GM19025 (cell line): ENCODE data around the gene MYO1G.
"Not testable (repeated sequence)": the region's sequence is repeated elsewhere in the genome, so short reads cannot be mapped to it uniquely, and the experiment has no call there.

ENCODE experiments used
- ATAC-seq: cut with Tn5 transposase; IDR thresholded peaks from one replicate; pipeline ENCODE4 v1.9.1; 2021; ENCODE audit warnings: mild to moderate bottlenecking, low read depth, moderate library complexity; ENCODE audit not compliant: unreplicated experiment

MYO1G gene

DNA sequence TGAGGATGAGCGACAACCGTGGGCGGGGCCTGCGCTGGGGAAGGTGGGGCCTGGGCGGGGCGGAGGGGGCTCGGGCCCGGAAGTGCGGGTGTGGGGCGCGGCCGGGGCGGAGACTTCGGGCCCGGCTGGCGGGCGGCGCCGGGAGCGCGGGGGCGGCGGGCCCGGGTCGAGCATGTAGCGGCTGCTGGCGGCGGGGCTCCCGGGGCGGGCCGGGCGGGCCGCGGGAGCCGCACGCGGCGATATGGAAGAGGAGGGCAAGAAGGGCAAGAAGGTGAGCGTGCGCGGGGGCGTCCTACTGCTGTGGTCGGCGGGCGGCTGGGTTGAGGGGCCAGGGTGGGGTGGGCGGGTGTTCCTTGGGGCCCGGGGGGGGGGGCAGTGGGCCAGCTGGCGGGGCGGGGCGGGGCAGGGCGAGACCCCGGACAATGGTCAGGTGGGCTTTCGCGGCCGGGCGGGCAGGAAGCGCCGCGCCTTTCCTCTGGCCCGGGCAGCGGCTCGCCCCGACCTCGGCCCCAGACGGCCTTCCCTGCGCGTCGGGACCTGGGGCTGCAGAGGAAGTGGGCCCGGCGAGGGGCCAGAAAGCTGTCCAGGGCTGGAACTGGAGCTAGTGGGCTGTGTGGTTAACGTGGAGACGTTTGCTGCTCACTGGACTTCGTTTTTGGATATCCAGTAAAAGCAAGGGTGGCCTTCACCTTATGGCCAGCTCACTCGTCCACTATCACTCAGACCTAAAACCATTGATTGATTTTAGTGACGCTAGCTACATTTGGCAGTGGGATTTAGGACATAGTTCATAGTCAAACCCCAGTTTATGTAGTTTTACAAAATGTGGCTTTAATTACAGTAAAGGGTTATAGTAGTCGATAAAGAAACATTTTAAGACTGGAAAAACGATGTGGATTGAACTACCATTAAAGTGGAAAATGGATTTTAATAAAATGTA lies 21.5 kb upstream of the MYO1G start, which contains the start of gene CCM2:
TSS of gene CCM2 (plus strand) at position 109 of the 940 bp plus-strand sequence. CDS start at position 242, 133 bp downstream.
- ATAC-seq: no peak

- peak; percentile 78 for ATAC-seq
These were observed 20.7 kb upstream of the MYO1G start for GRCh38 chr7:44999245-45000092.

GRCh38 chr7:44998153-44998871 lies 19.5 kb upstream of the MYO1G start:
- ATAC-seq: no peak

DNA sequence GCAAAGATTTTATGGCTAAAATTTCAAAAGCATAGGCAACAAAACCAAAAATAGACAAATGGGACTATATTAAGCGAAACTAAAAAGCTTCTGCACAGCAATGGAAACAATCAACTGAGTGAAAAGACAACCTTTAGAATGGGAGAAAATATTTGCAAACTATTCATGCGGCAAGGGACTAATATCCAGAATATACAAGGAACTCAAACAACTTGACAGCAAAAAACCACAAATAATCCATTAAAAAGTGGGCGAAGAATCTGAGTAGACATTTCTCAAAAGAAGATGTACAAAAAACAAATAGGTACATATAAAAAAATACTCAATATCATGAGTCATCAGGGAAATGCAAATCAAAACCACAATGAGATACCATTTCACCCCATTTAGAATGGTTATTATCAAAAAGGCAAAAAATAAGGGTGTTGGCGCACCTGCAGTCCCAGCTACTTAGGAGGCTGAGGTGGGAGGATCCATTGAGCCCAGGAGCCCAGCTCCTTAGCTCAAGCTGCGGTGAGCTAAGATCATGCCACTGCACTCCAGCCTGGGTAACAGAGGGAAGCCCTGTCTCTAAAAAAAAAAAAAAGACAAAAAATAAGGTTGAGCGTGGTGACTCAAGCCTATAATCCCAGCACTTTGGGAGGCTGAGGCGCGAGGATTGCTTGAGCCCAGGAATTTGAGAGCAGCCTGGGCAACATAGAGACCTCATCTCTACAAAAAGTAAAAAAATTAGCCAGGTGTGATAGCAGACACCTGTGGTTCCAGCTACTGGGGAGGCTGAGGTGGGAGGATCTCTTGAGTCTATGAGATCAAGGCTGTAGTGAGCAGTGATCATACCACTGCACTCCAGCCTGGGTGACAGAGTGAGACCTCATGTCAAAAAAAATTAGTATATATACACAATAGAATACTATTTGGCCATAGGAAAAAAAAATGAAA lies 17.0 kb upstream of the MYO1G start:
- no peak for ATAC-seq

DNA sequence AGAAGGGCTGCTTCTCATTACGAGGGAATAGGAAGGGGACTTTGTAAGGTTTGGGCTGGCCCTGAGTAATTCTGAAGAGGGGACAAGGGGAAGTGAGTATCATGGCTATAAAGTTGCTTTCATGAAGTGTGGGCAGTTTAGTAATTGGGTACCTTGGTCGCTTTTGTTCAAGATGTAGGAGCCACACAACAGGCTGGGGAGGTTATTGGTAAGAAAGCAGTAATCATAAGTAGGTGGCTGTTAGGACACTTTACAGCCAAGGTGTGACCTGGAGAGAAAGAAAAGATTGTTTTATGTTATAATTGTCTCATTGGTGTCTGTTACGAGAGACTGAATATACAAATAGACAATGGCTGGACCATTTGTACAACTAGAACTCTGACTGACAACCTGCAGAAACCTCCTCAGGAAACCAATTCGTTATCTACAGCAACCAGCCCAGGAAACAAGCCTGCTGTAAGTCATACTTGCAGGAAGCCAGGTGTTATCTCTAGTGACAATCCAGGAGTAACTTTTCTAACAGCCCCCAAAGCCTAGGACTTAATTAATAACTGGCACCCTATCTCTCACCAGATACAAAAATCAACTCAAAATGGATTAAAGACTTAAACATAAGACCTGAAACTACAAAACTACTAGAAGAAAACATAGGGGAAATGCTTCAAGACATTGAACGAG lies 16.2 kb upstream of the MYO1G start:
- no peak for ATAC-seq

DNA sequence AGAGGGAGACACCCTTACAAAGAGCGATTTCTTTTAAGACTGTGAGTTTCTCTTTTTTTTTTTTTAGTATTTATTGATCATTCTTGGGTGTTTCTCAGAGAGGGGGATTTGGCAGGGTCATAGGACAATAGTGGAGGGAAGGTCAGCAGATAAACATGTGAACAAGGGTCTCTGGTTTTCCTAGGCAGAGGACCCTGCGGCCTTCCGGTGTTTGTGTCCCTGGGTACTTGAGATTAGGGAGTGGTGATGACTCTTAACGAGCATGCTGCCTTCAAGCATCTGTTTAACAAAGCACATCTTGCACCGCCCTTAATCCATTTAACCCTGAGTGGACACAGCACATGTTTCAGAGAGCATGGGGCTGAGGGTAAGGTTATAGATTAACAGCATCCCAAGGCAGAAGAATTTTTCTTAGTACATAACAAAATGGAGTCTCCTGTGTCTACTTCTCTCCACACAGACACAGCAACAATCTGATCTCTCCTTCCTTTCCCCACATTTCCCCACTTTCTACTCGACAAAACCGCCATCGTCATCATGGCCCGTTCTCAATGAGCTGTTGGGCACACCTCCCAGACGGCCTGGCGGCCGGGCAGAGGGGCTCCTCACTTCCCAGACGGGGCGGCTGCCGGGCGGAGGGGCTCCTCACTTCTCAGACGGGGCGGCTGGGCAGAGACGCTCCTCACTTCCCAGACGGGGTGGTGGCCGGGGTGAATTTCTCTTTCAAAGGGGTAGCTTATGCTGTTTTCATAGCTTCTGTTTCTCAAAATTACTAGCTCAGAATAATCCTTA lies 13.4 kb upstream of the MYO1G start:
- not testable (repeated sequence) for ATAC-seq

DNA sequence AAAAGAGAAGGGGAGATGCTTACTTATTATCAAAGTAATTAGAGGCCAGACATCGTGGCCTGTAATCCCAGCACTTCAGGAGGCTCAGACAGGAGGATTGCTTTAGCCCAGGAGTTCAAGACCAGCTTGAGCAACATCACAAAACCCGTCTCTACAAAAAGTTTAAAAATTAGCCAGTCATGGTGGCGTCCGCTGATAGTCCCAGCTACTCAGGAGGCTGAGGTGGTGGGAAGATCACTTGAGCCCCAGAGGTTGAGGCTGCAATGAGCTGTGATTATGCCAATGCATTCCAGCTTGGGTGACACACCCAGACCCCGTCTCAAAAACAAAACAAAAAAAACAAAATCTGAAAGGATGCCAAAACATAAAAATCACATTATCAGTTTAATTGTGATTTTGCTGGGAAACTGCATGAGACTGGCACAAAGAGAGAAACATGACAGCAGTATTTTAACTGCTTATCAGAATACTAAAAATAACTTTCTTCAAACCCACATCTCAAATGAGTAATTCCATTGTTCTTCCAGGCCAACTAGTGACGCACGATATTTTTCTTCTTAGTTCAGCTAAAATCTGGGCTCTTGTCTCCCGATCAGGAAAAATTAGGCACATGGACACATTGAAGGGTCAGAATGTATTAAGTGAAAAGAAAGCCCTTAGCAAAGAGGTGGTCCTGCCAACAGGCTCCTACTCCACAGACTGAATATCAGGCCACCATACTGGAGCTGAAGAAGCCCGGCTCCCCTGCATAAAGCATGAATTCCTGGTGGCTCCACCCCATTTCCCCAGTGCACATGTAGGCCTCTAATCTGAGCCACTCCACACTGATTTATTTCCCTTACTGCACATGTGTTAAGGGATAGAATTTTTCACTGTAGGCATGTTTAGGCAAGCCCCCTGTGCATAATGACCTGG lies 11.6 kb upstream of the MYO1G start:
- ATAC-seq: no peak

DNA sequence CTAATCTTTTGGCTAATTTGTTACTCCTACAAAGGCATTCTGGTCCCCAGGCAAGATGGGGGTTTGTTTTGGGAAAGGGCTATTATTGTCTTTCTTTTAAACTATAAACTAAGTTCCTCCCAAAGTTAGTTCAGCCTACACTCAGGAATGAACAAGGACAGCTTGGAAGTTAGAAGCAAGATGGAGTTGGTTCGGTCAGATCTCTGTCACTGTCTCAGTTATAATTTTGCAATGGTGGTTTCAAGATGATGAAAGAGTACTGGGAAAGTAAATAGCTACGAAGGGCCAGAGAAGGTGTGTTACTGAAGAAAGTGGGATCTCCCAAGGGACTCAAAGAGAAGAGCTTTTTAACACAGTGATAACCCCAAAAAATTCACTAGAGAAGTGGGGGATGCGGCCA lies 10.3 kb upstream of the MYO1G start:
- no peak for ATAC-seq

GRCh38 chr7:44988701-44989100 lies 9.9 kb upstream of the MYO1G start:
- ATAC-seq: no peak

DNA sequence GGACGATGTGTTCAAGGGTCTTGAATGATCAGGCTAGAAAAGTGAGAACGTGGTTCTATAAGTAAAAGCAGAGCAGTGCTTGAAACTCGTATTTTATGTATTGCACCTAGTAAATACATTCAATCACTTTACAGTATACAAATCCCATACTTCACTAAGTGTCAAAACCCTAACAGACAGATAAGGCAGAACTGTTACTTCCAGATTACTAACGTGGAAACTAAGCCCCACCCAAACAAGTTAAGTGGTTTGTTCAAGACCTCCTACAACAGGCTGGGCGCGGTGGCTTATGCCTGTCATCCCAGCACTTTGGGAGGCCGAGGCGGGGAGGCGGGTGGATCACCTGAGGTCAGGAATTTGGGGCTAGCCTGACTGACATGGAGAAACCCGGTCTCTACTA lies 9.2 kb upstream of the MYO1G start:
- ATAC-seq: no peak

GRCh38 chr7:44987457-44987856 lies 8.6 kb upstream of the MYO1G start:
- no peak for ATAC-seq

DNA sequence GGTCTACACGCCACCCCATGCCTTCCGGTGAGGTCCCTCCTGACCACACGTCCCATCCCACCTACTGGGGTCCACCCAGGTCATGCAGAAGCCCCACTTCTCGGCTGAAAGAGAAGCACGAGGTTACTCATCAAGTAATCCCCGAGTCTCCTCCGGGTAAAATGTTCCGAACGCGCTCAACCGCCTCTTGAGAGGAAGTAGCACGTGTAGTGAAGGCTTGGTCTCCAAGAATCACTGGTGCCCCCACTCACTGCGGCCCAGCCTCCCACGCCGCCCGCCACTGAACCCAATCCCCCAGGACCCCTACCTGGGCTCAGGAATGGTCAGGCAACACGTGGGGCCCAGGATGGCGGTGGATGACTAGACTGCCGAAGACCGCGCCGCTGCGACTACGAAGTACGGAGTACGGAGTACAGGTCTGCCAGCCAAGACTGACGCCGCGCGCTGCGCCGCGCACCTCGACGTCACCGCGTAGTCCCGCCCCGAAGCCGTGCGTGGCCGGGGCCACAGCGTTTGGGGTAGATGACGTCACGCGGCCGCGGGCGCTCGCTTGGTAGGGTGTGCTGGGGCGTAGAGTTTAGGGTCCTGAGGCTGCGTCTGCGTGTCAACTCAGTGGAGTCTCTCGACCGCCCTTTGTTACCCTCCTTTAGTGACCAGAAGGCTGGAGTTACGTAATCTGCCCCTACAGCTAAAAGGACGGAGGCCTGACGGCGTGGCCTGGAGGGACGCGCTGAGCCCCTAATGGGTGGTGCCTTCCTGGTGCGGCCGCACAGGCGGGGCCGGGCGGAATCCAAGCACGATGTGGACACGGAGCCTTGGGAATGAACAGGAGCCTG lies 7.6 kb upstream of the MYO1G start:
- peak; percentile 96 for ATAC-seq

GRCh38 chr7:44985900-44986217 lies 7.0 kb upstream of the MYO1G start:
- no peak for ATAC-seq

GRCh38 chr7:44985033-44985695 lies 6.3 kb upstream of the MYO1G start:
- no peak for ATAC-seq

DNA sequence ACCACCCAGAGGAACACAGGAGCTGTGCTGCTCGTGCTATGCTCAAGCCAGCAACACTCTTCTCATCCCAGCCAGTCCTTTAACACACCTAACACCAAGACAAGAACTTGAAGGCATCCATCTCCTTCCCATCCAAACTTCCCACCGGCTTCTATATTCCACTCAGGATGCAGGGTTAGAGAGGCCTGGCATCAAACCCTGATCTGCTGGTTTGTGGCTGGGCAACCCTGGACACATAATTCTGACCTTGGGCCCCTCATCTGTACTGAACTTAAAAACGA lies 5.6 kb upstream of the MYO1G start:
- ATAC-seq: no peak

GRCh38 chr7:44983742-44984477 lies 5.1 kb upstream of the MYO1G start:
- ATAC-seq: no peak
